Endothelial cell of umbilical vein (primary cell): ENCODE results near the gene ANKS6. TPM values are rescaled to one million over a fixed set of nuclear protein-coding genes. Genes with fewer than 3 reads are reported as not detected.
A peak's percentile ranks its signal among the peaks of the same experiment; 100 is the strongest.

Source experiments
- BruUV-seq: library from RNA; stranded (reverse); fragments of 400-500 nt; replicated peaks from 2 replicates; lab custom pipeline; 2021; lab: Mats Ljungman, UMichigan
- CTCF ChIA-PET: fragments of 300-600, 350-600 bp; sonication (Branson Sonifier 250); formaldehyde crosslinking; loops from one replicate; lab custom pipeline; 2021; ENCODE audit warnings: antibody characterized with exemption, inconsistent platforms; lab: Charles Lee
- POLR2A ChIA-PET: fragments of 300-600, 350-600 bp; sonication (Branson Sonifier 250); formaldehyde crosslinking; loops from one replicate; lab custom pipeline; 2021; ENCODE audit warnings: antibody characterized with exemption, inconsistent platforms; lab: Charles Lee
- DNase-seq: peaks from one replicate; pipeline ENCODE4 v3.0.0-alpha.2; 2011; ENCODE audit warnings: low read depth, low spot score
- FAIRE-seq: peaks from 2 replicates; lab custom pipeline; 2011; peaks lifted over from hg19 to GRCh38; lab: Jason Lieb, UNC
- H2AFZ ChIP-seq: 2 replicates; pipeline ENCODE4 v1.6.0; 2012; ENCODE audit warnings: low read depth, low read length, control low read depth, inconsistent platforms
- H3K27ac ChIP-seq: 2 replicates; pipeline ENCODE4 v1.5.1; 2011; ENCODE audit warnings: low read depth, mild to moderate bottlenecking, control low read depth, low read length, moderate library complexity; ENCODE audit not compliant: insufficient read depth
- H3K27me3 ChIP-seq, 2 experiments: 2 replicates each; pipeline versions ENCODE4 v1.6.0 to v1.6.1; 2011; ENCODE audit warnings: low read length in 2 of 2, mixed read lengths in 1 of 2; ENCODE audit not compliant: control insufficient read depth in 2 of 2, insufficient read depth in 2 of 2
- H3K36me3 ChIP-seq, 2 experiments: 2 replicates in 1 of 2; 3 replicates in 1 of 2; pipeline ENCODE4 v1.5.1; 2011; ENCODE audit warnings: low read length in 2 of 2, mild to moderate bottlenecking in 1 of 2, moderate library complexity in 1 of 2; ENCODE audit not compliant: control insufficient read depth in 2 of 2, insufficient read depth in 2 of 2; ENCODE audit errors: extremely low read depth in 1 of 2
- H3K4me1 ChIP-seq: 3 replicates; pipeline ENCODE4 v1.5.1; 2011; ENCODE audit warnings: mild to moderate bottlenecking, low read length; ENCODE audit not compliant: control insufficient read depth, insufficient read depth; ENCODE audit errors: extremely low read depth
- H3K4me2 ChIP-seq: 2 replicates; pipeline ENCODE4 v1.6.1; 2011; ENCODE audit warnings: low read length, control low read depth, mixed read lengths; ENCODE audit not compliant: insufficient read depth
- H3K4me3 ChIP-seq, 3 experiments: fragments of 200-600 bp in 1 of 3; sonication (generic), shearing (Covaris generic) in 1 of 3; replicated peaks in 1 of 3; 2 replicates each; pipeline ENCODE4 v1.5.1; 2011 to 2016; ENCODE audit warnings: control low read depth in 3 of 3, low read length in 3 of 3, mild to moderate bottlenecking in 2 of 3, inconsistent platforms in 1 of 3, low read depth in 1 of 3, moderate library complexity in 1 of 3; ENCODE audit not compliant: insufficient read depth in 1 of 3
- H3K79me2 ChIP-seq: 2 replicates; pipeline ENCODE4 v1.6.0; 2012; ENCODE audit warnings: low read length, inconsistent platforms; ENCODE audit not compliant: control insufficient read depth, insufficient read depth
- H3K9ac ChIP-seq: replicated peaks from 2 replicates; pipeline ENCODE3; 2011; ENCODE audit warnings: low read length, control low read depth; ENCODE audit not compliant: insufficient read depth; ENCODE audit errors: extremely low read depth
- H3K9me1 ChIP-seq: replicated peaks from 3 replicates; pipeline ENCODE4 v1.6.0; 2011; ENCODE audit warnings: mild to moderate bottlenecking, low read length; ENCODE audit not compliant: control insufficient read depth, insufficient read depth; ENCODE audit errors: extremely low read depth
- H3K9me3 ChIP-seq: replicated peaks from 2 replicates; pipeline ENCODE4 v1.5.1; 2012; ENCODE audit warnings: low read length, inconsistent platforms; ENCODE audit not compliant: control insufficient read depth, insufficient read depth
- H4K20me1 ChIP-seq: replicated peaks from 2 replicates; pipeline ENCODE3; 2011; ENCODE audit warnings: mild to moderate bottlenecking, low read length; ENCODE audit not compliant: control insufficient read depth, insufficient read depth; ENCODE audit errors: extremely low read depth
- FOS ChIP-seq: IDR thresholded peaks from 2 replicates; pipeline ENCODE4 v1.6.1; 2011; ENCODE audit warnings: mild to moderate bottlenecking, low read length, moderate library complexity, borderline replicate concordance; ENCODE audit not compliant: insufficient read depth
- GATA2 ChIP-seq: IDR thresholded peaks from 2 replicates; pipeline ENCODE4 v1.7.0; 2011; ENCODE audit warnings: low read depth, mild to moderate bottlenecking, moderate library complexity, mixed read lengths, low read length; ENCODE audit not compliant: insufficient read length, insufficient read depth
- JUN ChIP-seq: IDR thresholded peaks from 2 replicates; pipeline ENCODE4 v1.6.1; 2011; ENCODE audit warnings: borderline replicate concordance, low read depth; ENCODE audit not compliant: insufficient read length, insufficient read depth
- MAX ChIP-seq: IDR thresholded peaks from 2 replicates; pipeline ENCODE4 v1.6.1; 2011; ENCODE audit not compliant: insufficient read depth, insufficient read length
- POLR2A ChIP-seq: IDR thresholded peaks from 2 replicates; pipeline ENCODE4 v1.6.1; 2012; ENCODE audit warnings: low read depth, mild to moderate bottlenecking, control low read depth, low read length
- POLR2AphosphoS5 ChIP-seq: IDR thresholded peaks from 2 replicates; pipeline ENCODE4 v1.6.1; 2012; ENCODE audit warnings: low read depth, mild to moderate bottlenecking, control low read depth, low read length, moderate library complexity; ENCODE audit not compliant: insufficient read depth
- dilution Hi-C: fragments of 300-500 bp; cut with MboI; formaldehyde crosslinking; loops from one replicate; pipeline ENCODE4 v1.15.0; 2019; ENCODE audit warnings: low sequenced_read_pairs; ENCODE audit not compliant: extremely low pct_ligation_motif_present
- intact Hi-C: fragments of 100-400 bp; cut with micrococcal nuclease; formaldehyde crosslinking; loops from one replicate; pipeline ENCODE4 v1.10.0; 2022
- polyA plus RNA-seq, 4 experiments: library from polyadenylated mRNA; depleted of rRNA in 3 of 4; stranded (reverse) in 3 of 4; unstranded in 1 of 4; fragments of >200 nt; gene quantifications; 2 replicates each; pipeline versions ENCODE4 v1.2.1 to v1.2.3, GENCODE V29; 2011 to 2012; ENCODE audit warnings: missing spikeins in 1 of 4
- total RNA-seq: library from RNA; stranded (reverse); gene quantifications from 2 replicates; pipeline ENCODE4 v1.2.3, GENCODE V29; 2021

ANKS6 gene
- total and polyA plus RNA-seq, 2 donors (not counting 3 experiments of a cell fraction or from before 2014, with no cell fraction given) = 15.5 to 18.6 TPM

DNA sequence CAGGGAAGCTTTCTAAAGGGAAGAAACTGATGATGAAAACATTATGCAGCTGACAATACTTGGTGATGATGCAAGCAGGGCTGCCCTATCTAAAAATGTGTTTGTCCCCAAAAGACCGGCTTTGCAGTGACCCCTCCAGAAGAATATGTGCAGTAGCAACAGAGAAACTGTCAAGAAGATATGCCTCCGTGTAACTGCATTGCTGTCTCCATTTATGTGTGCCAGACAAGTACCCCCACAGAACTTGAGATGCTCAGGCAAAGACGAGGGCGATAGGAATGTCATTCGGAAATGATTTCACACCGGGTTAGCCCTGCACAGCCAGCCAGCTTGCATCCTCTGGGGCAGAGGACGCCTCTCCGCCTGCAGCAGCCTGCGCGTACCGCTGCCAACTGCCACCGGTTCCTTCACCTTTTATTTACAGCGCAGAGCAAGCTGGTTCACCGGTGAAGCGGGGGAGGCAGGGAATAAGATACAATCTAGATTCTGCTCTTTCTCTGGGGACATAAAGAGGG is 89.6 kb downstream of the ANKS6 start:
- dilution Hi-C loops = no loop called here
- ChIA-PET POLR2A (no interaction called here), CTCF (interaction anchor here (0.6 to 3.5 kb wide), 15 partner anchors 17 to 391 kb away, joined by 3 to 25 read pairs (median 3); no protein-coding TSS in a partner anchor)
- H3K27me3 ChIP-seq = peaks cover 2 to 8% of the 10 kb centered on the region in 2 experiments
- TF ChIP-seq GATA2 = peak; percentile 23
- TF ChIP-seq FOS = no peak
- H3K9me3 ChIP-seq = no peaks in the 10 kb centered on the region
- intact Hi-C loops = loop anchor here (1.0 to 5.0 kb wide), 4 partner anchors 70 to 391 kb away; no protein-coding TSS in a partner anchor
- FAIRE-seq (peak; percentile 64), DNase-seq (peak; percentile 42)
- no TSS peak for BruUV-seq
- H3K36me3 ChIP-seq = no peaks in the 10 kb centered on the region
- peak overlapping the region; percentile 3 to 28 (median 25) for H3K4me3 ChIP-seq
- H3K9me1 ChIP-seq = no peaks in the 10 kb centered on the region
- H3K27ac ChIP-seq = no peak overlapping the region
- H2AFZ ChIP-seq = peak overlapping the region; percentile 19
- H3K9ac ChIP-seq = no peak overlapping the region
- peaks cover 12% of the 10 kb centered on the region for H3K4me1 ChIP-seq
- peaks cover 17% of the 10 kb centered on the region for H3K79me2 ChIP-seq
- H3K4me2 ChIP-seq = peak overlapping the region; percentile 22
- H4K20me1 ChIP-seq = no peaks in the 10 kb centered on the region

GRCh38 chr9:98702835-98703380 is 93.4 kb downstream of the ANKS6 start:
- no peak overlapping the region for H3K4me2 ChIP-seq
- ChIA-PET CTCF (no interaction called here), POLR2A (no interaction called here)
- H3K79me2 ChIP-seq = peaks cover 20% of the 10 kb centered on the region
- no peaks in the 10 kb centered on the region for H3K27me3 ChIP-seq
- no peaks in the 10 kb centered on the region for H3K36me3 ChIP-seq
- no peak overlapping the region for H3K4me3 ChIP-seq
- no peaks in the 10 kb centered on the region for H4K20me1 ChIP-seq
- DNase-seq = no peak
- intact Hi-C loops (no loop called here), dilution Hi-C loops (no loop called here)
- BruUV-seq = no TSS peak
- H3K9ac ChIP-seq = no peak overlapping the region
- peaks cover 11% of the 10 kb centered on the region for H3K4me1 ChIP-seq
- H3K9me1 ChIP-seq = no peaks in the 10 kb centered on the region
- TF ChIP-seq POLR2A (no peak), GATA2 (no peak), POLR2AphosphoS5 (no peak), JUN (no peak), MAX (no peak)
- H3K9me3 ChIP-seq = no peaks in the 10 kb centered on the region
- no peak overlapping the region for H3K27ac ChIP-seq
- no peak overlapping the region for H2AFZ ChIP-seq
- FAIRE-seq = no peak
